Right forelimb (tissue), 1 donor: ENCODE measurements around the gene ULK1.
"Not testable (repeated sequence)": the region's sequence is repeated elsewhere in the genome, so short reads cannot be mapped to it uniquely, and the experiment has no call there.

Source experiments
- DNase-seq: peaks from one replicate; pipeline ENCODE4 v3.0.0-alpha.2; 2018

Gene ULK1

GRCh38 chr12:131862600-131862993 is 31.8 kb upstream of the ULK1 start:
- no peak for DNase-seq

GRCh38 chr12:131862994-131863710 is 31.3 kb upstream of the ULK1 start:
- peak; percentile 41 for DNase-seq

- DNase-seq, result no peak
These were observed 30.6 kb upstream of the ULK1 start for GRCh38 chr12:131863711-131864396.

GRCh38 chr12:131864469-131864868 is 30.0 kb upstream of the ULK1 start:
- DNase-seq, result no peak

GRCh38 chr12:131865180-131865875 is 29.1 kb upstream of the ULK1 start:
- no peak for DNase-seq

GRCh38 chr12:131867471-131867870 is 27.0 kb upstream of the ULK1 start:
- no peak for DNase-seq

GRCh38 chr12:131867891-131868675 is 26.3 kb upstream of the ULK1 start:
- no peak for DNase-seq

GRCh38 chr12:131869871-131870418 is 24.5 kb upstream of the ULK1 start:
- no peak for DNase-seq

- no peak for DNase-seq
These were observed 22.7 kb upstream of the ULK1 start for GRCh38 chr12:131871677-131872076.

- DNase-seq, result no peak
These were observed 22.0 kb upstream of the ULK1 start for GRCh38 chr12:131872154-131873051.

- no peak for DNase-seq
These were observed 21.1 kb upstream of the ULK1 start for GRCh38 chr12:131873293-131873692.

- DNase-seq, result not testable (repeated sequence)
These were observed 19.4 kb upstream of the ULK1 start for GRCh38 chr12:131874972-131875371.

- not testable (repeated sequence) for DNase-seq
These were observed 17.2 kb upstream of the ULK1 start for GRCh38 chr12:131877216-131877615.

GRCh38 chr12:131878436-131878835 is 16.0 kb upstream of the ULK1 start:
- not testable (repeated sequence) for DNase-seq

- DNase-seq, result no peak
These were observed 11.5 kb upstream of the ULK1 start for GRCh38 chr12:131882804-131883520.

GRCh38 chr12:131883521-131883900 is 10.9 kb upstream of the ULK1 start:
- no peak for DNase-seq

GRCh38 chr12:131885076-131885475 is 9.3 kb upstream of the ULK1 start:
- DNase-seq, result not testable (repeated sequence)

- no peak for DNase-seq
These were observed 8.8 kb upstream of the ULK1 start for GRCh38 chr12:131885543-131886057.

GRCh38 chr12:131891722-131892121 is 2.7 kb upstream of the ULK1 start:
- DNase-seq, result not testable (repeated sequence)

- no peak for DNase-seq
These were observed 1.5 kb upstream of the ULK1 start for GRCh38 chr12:131892711-131893604.
